ENCODE results near the gene VSNL1.

- TF ChIP-seq CTCF (tag by site-specific recombination; IDR thresholded peaks at IDR 0.05) (no peak), ZSCAN18 (tag by site-specific recombination; IDR thresholded peaks at IDR 0.05) (no peak), REST (tag by site-specific recombination; IDR thresholded peaks at IDR 0.05) (no peak), ZBTB49 (tag by site-specific recombination; IDR thresholded peaks at IDR 0.05; ENCODE audit: low read depth) (no peak), ZBTB1 (tag by site-specific recombination; IDR thresholded peaks at IDR 0.05) (no peak), PBX3 (CRISPR knock-in tag; IDR thresholded peaks at IDR 0.05) (no peak), ZBTB11 (tag by site-specific recombination; conservative IDR thresholded peaks at IDR 0.05; ENCODE audit: low read depth) (no peak), ZNF692 (tag by site-specific recombination; IDR thresholded peaks at IDR 0.05) (no peak), ZNF37A (tag by site-specific recombination; IDR thresholded peaks at IDR 0.05) (no peak), ZNF248 (tag by site-specific recombination; IDR thresholded peaks at IDR 0.05) (no peak)
Observed at GRCh38 chr2:17690776-17691175, 150.3 kb downstream of the VSNL1 start.

All from HEK293 (cell line).